Mesothelial cell of epicardium (in vitro differentiated cells): Measurements from ENCODE around the gene NEIL3. TPM values are rescaled to one million over a fixed set of nuclear protein-coding genes. Genes with fewer than 3 reads are reported as not detected.

Source experiments
- DNase-seq, 2 experiments: peaks; one replicate each; pipeline ENCODE4 v3.0.0; 2021; ENCODE audit warnings: low spot score in 2 of 2; ENCODE audit not compliant: unreplicated experiment in 2 of 2
- H3K27ac Mint-ChIP-seq: 2 replicates; pipeline ENCODE4 v1.8.0; 2021; ENCODE audit warnings: mixed read lengths
- H3K27me3 Mint-ChIP-seq: 2 replicates; pipeline ENCODE4 v1.8.0; 2021; ENCODE audit warnings: low read depth, mixed read lengths
- H3K36me3 Mint-ChIP-seq: 2 replicates; pipeline ENCODE4 v1.8.0; 2021; ENCODE audit warnings: mixed read lengths
- H3K4me1 Mint-ChIP-seq: 2 replicates; pipeline ENCODE4 v1.8.0; 2021; ENCODE audit warnings: mixed read lengths
- H3K4me3 Mint-ChIP-seq: 2 replicates; pipeline ENCODE4 v1.8.0; 2021; ENCODE audit warnings: mild to moderate bottlenecking, moderate library complexity, mixed read lengths
- H3K9me3 Mint-ChIP-seq: 2 replicates; pipeline ENCODE4 v1.8.0; 2021; ENCODE audit warnings: mixed read lengths
- CTCF ChIP-seq: fragments of 200-600 bp; sonication (generic); IDR thresholded peaks from one replicate; pipeline ENCODE4 v1.5.0; 2021; ENCODE audit warnings: antibody characterized with exemption; ENCODE audit not compliant: unreplicated experiment
- total RNA-seq: library from RNA; stranded (reverse); gene quantifications from 3 replicates; pipeline ENCODE4 v1.2.1, GENCODE V29; 2021

NEIL3 gene
- total RNA-seq: 5.6 to 6.2 TPM (median 5.9 TPM) in 3 replicates

GRCh38 chr4:177309522-177310371, at the start of gene NEIL3:
NEIL3 (plus strand) TSS chr4:177309874; CDS start chr4:177309954, 80 bp downstream.
- DNase-seq: peak; percentile 83 to 89
- peaks cover 8% of the 10 kb centered on the region for H3K4me1 Mint-ChIP-seq
- peak within 1 kb of the TSS; percentile 85 for H3K27ac Mint-ChIP-seq
- H3K9me3 Mint-ChIP-seq: no peaks in the 10 kb centered on the region
- peak within 1 kb of the TSS; percentile 91 for H3K4me3 Mint-ChIP-seq
- H3K36me3 Mint-ChIP-seq: no peaks in the 10 kb centered on the region
- H3K27me3 Mint-ChIP-seq: no peaks in the 10 kb centered on the region
- no peak for TF ChIP-seq CTCF

- H3K4me1 Mint-ChIP-seq: peaks cover 9% of the 10 kb centered on the region
- no peak overlapping the region for H3K27ac Mint-ChIP-seq
- DNase-seq: no peak
- TF ChIP-seq CTCF: no peak
- no peak overlapping the region for H3K4me3 Mint-ChIP-seq
- H3K36me3 Mint-ChIP-seq: no peaks in the 10 kb centered on the region
- no peaks in the 10 kb centered on the region for H3K27me3 Mint-ChIP-seq
- H3K9me3 Mint-ChIP-seq: peaks cover 8% of the 10 kb centered on the region
These were observed 45.9 kb upstream of the NEIL3 start for GRCh38 chr4:177263818-177264217.

GRCh38 chr4:177264788-177265422, 44.8 kb upstream of the NEIL3 start:
- Mint-ChIP-seq H3K4me1 (peaks cover 9% of the 10 kb centered on the region), H3K4me3 (no peak overlapping the region), H3K9me3 (no peaks in the 10 kb centered on the region), H3K27ac (no peak overlapping the region), H3K27me3 (no peaks in the 10 kb centered on the region), H3K36me3 (no peaks in the 10 kb centered on the region)
- DNase-seq: no peak
- no peak for TF ChIP-seq CTCF

GRCh38 chr4:177265729-177266128, 43.9 kb upstream of the NEIL3 start:
- H3K4me3 Mint-ChIP-seq: no peak overlapping the region
- H3K36me3 Mint-ChIP-seq: no peaks in the 10 kb centered on the region
- no peak for DNase-seq
- TF ChIP-seq CTCF: no peak
- H3K9me3 Mint-ChIP-seq: no peaks in the 10 kb centered on the region
- H3K27me3 Mint-ChIP-seq: no peaks in the 10 kb centered on the region
- no peak overlapping the region for H3K27ac Mint-ChIP-seq
- peaks cover 9% of the 10 kb centered on the region for H3K4me1 Mint-ChIP-seq

GRCh38 chr4:177266506-177266905, 43.2 kb upstream of the NEIL3 start:
- Mint-ChIP-seq H3K9me3 (no peaks in the 10 kb centered on the region), H3K36me3 (no peaks in the 10 kb centered on the region), H3K27ac (no peak overlapping the region), H3K4me3 (no peak overlapping the region), H3K27me3 (no peaks in the 10 kb centered on the region), H3K4me1 (peaks cover 14% of the 10 kb centered on the region)
- DNase-seq: no peak
- TF ChIP-seq CTCF: no peak
